ENCODE data around the gene EFCAB6. TPM values are rescaled to one million over a fixed set of nuclear protein-coding genes. Genes with fewer than 3 reads are reported as not detected.

EFCAB6 gene
- total and polyA plus RNA-seq, 5 donors from 2014 or later = 0.18 to 0.77 (median 0.30) TPM; not detected in 2

DNA sequence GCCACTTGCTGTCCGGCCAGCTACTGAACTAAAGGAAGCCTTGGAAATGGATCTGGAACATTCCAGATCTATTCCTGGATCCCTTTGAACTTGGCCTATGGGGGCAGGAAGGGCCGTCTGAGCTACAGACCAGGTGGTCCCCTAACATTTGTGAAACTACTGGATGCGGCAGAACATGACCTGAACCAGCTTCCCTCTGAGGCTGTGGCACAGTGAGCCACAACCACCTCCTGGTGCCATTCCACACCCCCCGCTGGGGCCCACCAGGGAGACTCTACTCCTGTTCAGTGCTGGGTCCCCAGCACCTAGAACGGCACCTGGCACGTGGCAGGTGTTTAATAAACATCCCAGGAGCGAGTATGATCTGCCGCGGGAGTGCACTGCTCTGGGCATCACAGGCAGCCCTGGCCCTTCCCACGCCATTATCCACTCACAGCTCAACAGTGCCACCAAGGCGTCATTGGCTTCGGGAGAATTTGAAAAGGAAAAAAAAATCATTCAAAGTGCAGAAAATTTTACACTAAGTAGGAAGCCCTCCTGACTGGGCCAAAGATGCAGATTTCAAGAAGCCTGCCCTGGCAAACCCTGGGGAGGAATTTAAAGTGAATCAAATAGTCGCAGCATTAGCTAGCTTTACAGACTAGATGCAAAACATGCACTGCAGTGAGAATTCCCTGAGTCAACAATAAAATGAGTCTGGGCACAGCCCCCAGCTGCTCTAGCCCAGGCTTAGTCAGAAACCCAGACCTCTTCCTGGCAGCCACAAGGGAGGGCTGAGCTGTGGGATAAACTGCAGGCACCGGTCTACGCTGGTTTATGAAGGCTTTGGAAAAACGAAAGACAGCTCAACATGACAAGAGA is 14.3 kb upstream of the EFCAB6 start:
- peaks cover 10% of the 10 kb centered on the region for H3K27me3 Mint-ChIP-seq
- peaks cover 0 to 2% (median 0%) of the 10 kb centered on the region in 7 donors for H3K9me3 Mint-ChIP-seq
- no peaks in the 10 kb centered on the region for H3K9me3 ChIP-seq (ENCODE audit: control insufficient read depth in 2 of 2, low read length in 2 of 2)
- ATAC-seq (ENCODE audit: low read depth in 2 of 2) (no peak), DNase-seq (no peak)
- H3K36me3 Mint-ChIP-seq = no peaks in the 10 kb centered on the region
- no peaks in the 10 kb centered on the region for H3K4me1 Mint-ChIP-seq
- H3K4me3 ChIP-seq (ENCODE audit: low read depth, low read length) = no peak overlapping the region
- H3K4me3 Mint-ChIP-seq = no peak overlapping the region
- no peaks in the 10 kb centered on the region for H3K4me1 ChIP-seq (ENCODE audit: control insufficient read depth, insufficient read depth, low read length, poor library complexity, severe bottlenecking)
- H3K27ac ChIP-seq (ENCODE audit: insufficient read depth, low read length, poor library complexity, severe bottlenecking) = no peak overlapping the region
- no peak overlapping the region for H3K27ac Mint-ChIP-seq
- no peaks in the 10 kb centered on the region for H3K27me3 ChIP-seq (ENCODE audit: control insufficient read depth, insufficient read depth, low read length)
- H3K36me3 ChIP-seq (ENCODE audit: control insufficient read depth, insufficient read depth, low read length) = no peaks in the 10 kb centered on the region

DNA sequence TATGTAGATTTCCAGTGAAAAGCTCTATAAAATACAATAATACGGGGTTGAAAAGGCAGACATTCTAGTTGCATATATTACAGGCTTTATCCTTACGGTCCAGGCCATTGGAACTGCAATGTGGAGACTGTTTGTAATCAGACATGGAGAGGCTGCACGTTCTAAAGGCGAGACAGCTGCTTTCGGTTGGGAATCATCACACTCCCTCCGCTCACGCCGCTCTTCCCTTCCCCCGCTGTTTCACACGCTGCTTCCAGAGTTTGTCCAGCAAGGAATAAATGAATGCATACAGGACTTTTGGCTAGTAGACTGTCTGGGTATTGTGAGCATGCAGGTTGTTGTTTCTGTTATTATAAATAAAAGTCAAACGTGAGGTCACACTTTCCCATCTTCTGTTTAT is 13.5 kb upstream of the EFCAB6 start:
- no peak for ATAC-seq (ENCODE audit: low read depth in 2 of 2)

GRCh38 chr22:43824724-43825420 is 12.8 kb upstream of the EFCAB6 start:
- Mint-ChIP-seq H3K27ac (no peak overlapping the region), H3K9me3 (peaks cover 0 to under 1% (median 0%) of the 10 kb centered on the region in 7 donors), H3K4me1 (no peaks in the 10 kb centered on the region), H3K36me3 (no peaks in the 10 kb centered on the region), H3K27me3 (peaks cover 9% of the 10 kb centered on the region), H3K4me3 (no peak overlapping the region)
- Histone ChIP-seq H3K4me1 (ENCODE audit: control insufficient read depth, insufficient read depth, low read length, poor library complexity, severe bottlenecking) (no peaks in the 10 kb centered on the region), H3K4me3 (ENCODE audit: low read depth, low read length) (no peak overlapping the region), H3K27ac (ENCODE audit: insufficient read depth, low read length, poor library complexity, severe bottlenecking) (no peak overlapping the region), H3K27me3 (ENCODE audit: control insufficient read depth, insufficient read depth, low read length) (no peaks in the 10 kb centered on the region), H3K9me3 (ENCODE audit: control insufficient read depth in 2 of 2, low read length in 2 of 2) (no peaks in the 10 kb centered on the region), H3K36me3 (ENCODE audit: control insufficient read depth, insufficient read depth, low read length) (no peaks in the 10 kb centered on the region)
- no peak for DNase-seq
- ATAC-seq (ENCODE audit: low read depth in 2 of 2) = no peak

More for the DNA sequence above, 13.5 kb upstream of the EFCAB6 start:
- Mint-ChIP-seq H3K36me3 (no peaks in the 10 kb centered on the region), H3K4me1 (no peaks in the 10 kb centered on the region), H3K9me3 (peaks cover 0 to 2% (median 0%) of the 10 kb centered on the region in 7 donors), H3K27me3 (peaks cover 9% of the 10 kb centered on the region), H3K27ac (no peak overlapping the region), H3K4me3 (no peak overlapping the region)
- Histone ChIP-seq H3K4me1 (ENCODE audit: control insufficient read depth, insufficient read depth, low read length, poor library complexity, severe bottlenecking) (no peaks in the 10 kb centered on the region), H3K27ac (ENCODE audit: insufficient read depth, low read length, poor library complexity, severe bottlenecking) (no peak overlapping the region), H3K36me3 (ENCODE audit: control insufficient read depth, insufficient read depth, low read length) (no peaks in the 10 kb centered on the region), H3K27me3 (ENCODE audit: control insufficient read depth, insufficient read depth, low read length) (no peaks in the 10 kb centered on the region), H3K9me3 (ENCODE audit: control insufficient read depth in 2 of 2, low read length in 2 of 2) (no peaks in the 10 kb centered on the region), H3K4me3 (ENCODE audit: low read depth, low read length) (no peak overlapping the region)
- no peak for DNase-seq

DNA sequence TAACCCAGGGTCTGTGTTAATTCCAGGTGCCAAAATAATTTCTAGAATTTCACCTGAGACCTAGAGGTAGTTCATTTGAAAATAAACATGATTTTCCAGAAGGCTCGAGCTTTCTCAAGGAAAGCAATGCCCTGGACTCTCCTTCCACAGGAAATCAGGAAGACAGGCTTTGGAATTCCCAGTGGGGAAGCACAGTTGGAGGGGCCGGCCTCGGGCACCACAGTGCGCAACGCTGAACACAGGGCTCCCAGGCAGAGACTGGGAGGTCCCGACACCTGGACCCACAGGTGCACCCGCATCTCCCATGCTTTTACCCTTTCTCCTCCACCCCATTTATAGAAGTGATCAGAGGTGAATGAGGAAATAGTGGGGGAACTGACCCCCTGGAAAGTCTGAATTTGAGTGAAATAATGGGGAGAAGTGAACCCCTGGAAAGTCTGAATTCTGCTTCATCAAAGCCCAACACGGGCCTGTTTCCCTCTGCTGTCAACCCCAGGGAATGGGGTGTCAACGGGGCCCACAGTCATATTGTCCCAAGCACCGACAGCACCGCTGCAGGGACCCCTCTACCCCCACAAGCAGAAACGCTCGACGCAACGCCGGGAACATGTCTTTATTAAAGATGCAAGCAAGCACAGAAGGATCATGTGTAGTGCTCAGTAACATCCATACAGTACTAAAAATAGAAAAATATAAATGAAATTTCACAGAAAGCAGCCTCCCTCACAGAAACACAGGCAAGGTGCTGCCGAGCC is 12.0 kb upstream of the EFCAB6 start:
- Mint-ChIP-seq H3K4me3 (no peak overlapping the region), H3K27ac (no peak overlapping the region), H3K36me3 (no peaks in the 10 kb centered on the region), H3K4me1 (no peaks in the 10 kb centered on the region), H3K27me3 (peaks cover 9% of the 10 kb centered on the region), H3K9me3 (no peaks in the 10 kb centered on the region)
- Histone ChIP-seq H3K4me3 (ENCODE audit: low read depth, low read length) (no peak overlapping the region), H3K27me3 (ENCODE audit: control insufficient read depth, insufficient read depth, low read length) (no peaks in the 10 kb centered on the region), H3K27ac (ENCODE audit: insufficient read depth, low read length, poor library complexity, severe bottlenecking) (no peak overlapping the region), H3K9me3 (ENCODE audit: control insufficient read depth in 2 of 2, low read length in 2 of 2) (no peaks in the 10 kb centered on the region), H3K4me1 (ENCODE audit: control insufficient read depth, insufficient read depth, low read length, poor library complexity, severe bottlenecking) (no peaks in the 10 kb centered on the region), H3K36me3 (ENCODE audit: control insufficient read depth, insufficient read depth, low read length) (no peaks in the 10 kb centered on the region)
- no peak for DNase-seq
- ATAC-seq (ENCODE audit: low read depth in 2 of 2) = no peak

GRCh38 chr22:43823353-43823908 is 11.3 kb upstream of the EFCAB6 start:
- Mint-ChIP-seq H3K27me3 (peaks cover 5% of the 10 kb centered on the region), H3K9me3 (no peaks in the 10 kb centered on the region), H3K4me1 (no peaks in the 10 kb centered on the region), H3K4me3 (no peak overlapping the region), H3K27ac (no peak overlapping the region), H3K36me3 (no peaks in the 10 kb centered on the region)
- Histone ChIP-seq H3K9me3 (ENCODE audit: control insufficient read depth in 2 of 2, low read length in 2 of 2) (no peaks in the 10 kb centered on the region), H3K36me3 (ENCODE audit: control insufficient read depth, insufficient read depth, low read length) (no peaks in the 10 kb centered on the region), H3K27me3 (ENCODE audit: control insufficient read depth, insufficient read depth, low read length) (no peaks in the 10 kb centered on the region), H3K4me1 (ENCODE audit: control insufficient read depth, insufficient read depth, low read length, poor library complexity, severe bottlenecking) (no peaks in the 10 kb centered on the region), H3K27ac (ENCODE audit: insufficient read depth, low read length, poor library complexity, severe bottlenecking) (no peak overlapping the region), H3K4me3 (ENCODE audit: low read depth, low read length) (no peak overlapping the region)
- DNase-seq (no peak), ATAC-seq (ENCODE audit: low read depth in 2 of 2) (no peak)

GRCh38 chr22:43821606-43822425 is 9.7 kb upstream of the EFCAB6 start:
- Mint-ChIP-seq H3K36me3 (no peaks in the 10 kb centered on the region), H3K9me3 (no peaks in the 10 kb centered on the region), H3K27ac (no peak overlapping the region), H3K4me1 (no peaks in the 10 kb centered on the region), H3K27me3 (no peaks in the 10 kb centered on the region), H3K4me3 (no peak overlapping the region)
- H3K27ac ChIP-seq (ENCODE audit: insufficient read depth, low read length, poor library complexity, severe bottlenecking) = no peak overlapping the region
- no peak overlapping the region for H3K4me3 ChIP-seq (ENCODE audit: low read depth, low read length)
- no peaks in the 10 kb centered on the region for H3K27me3 ChIP-seq (ENCODE audit: control insufficient read depth, insufficient read depth, low read length)
- no peaks in the 10 kb centered on the region for H3K4me1 ChIP-seq (ENCODE audit: control insufficient read depth, insufficient read depth, low read length, poor library complexity, severe bottlenecking)
- H3K36me3 ChIP-seq (ENCODE audit: control insufficient read depth, insufficient read depth, low read length) = no peaks in the 10 kb centered on the region
- no peaks in the 10 kb centered on the region for H3K9me3 ChIP-seq (ENCODE audit: control insufficient read depth in 2 of 2, low read length in 2 of 2)
- ATAC-seq (ENCODE audit: low read depth in 2 of 2) = no peak
- no peak for DNase-seq

Measured in CD4-positive, CD25-positive, alpha-beta regulatory T cell (primary cell).